PFSK-1 (cell line): ENCODE results near the gene UPF1.

Experiments
- FOXP2 ChIP-seq: optimal IDR thresholded peaks from 2 replicates; pipeline ENCODE3; 2011; ENCODE audit warnings: borderline replicate concordance, control low read depth, inconsistent platforms; ENCODE audit not compliant: insufficient read depth; ENCODE audit errors: extremely low read length, extremely low read depth
- POLR2AphosphoS5 ChIP-seq: IDR thresholded peaks from 2 replicates; pipeline ENCODE4 v1.6.1; 2012; ENCODE audit warnings: low read depth, mild to moderate bottlenecking, control low read depth, low read length, moderate library complexity
- SIN3A ChIP-seq: IDR thresholded peaks from 2 replicates; pipeline ENCODE4 v1.6.1; 2012; ENCODE audit warnings: mild to moderate bottlenecking, low read length, moderate library complexity, borderline replicate concordance; ENCODE audit not compliant: insufficient read depth
- TAF1 ChIP-seq: IDR thresholded peaks from 2 replicates; pipeline ENCODE4 v1.6.1; 2012; ENCODE audit warnings: low read length, control low read depth, borderline replicate concordance; ENCODE audit not compliant: insufficient read depth
- TF ChIP-seq, protein P1 (sequence below), 2 experiments: IDR thresholded peaks; 2 replicates each; pipeline versions ENCODE4 v1.6.1 to v1.8.0; 2011 to 2012; ENCODE audit warnings: low read depth in 2 of 2, low read length in 2 of 2, control low read depth in 1 of 2, inconsistent platforms in 1 of 2, mild to moderate bottlenecking in 1 of 2, moderate library complexity in 1 of 2; ENCODE audit not compliant: insufficient read depth in 1 of 2

UPF1 gene

DNA sequence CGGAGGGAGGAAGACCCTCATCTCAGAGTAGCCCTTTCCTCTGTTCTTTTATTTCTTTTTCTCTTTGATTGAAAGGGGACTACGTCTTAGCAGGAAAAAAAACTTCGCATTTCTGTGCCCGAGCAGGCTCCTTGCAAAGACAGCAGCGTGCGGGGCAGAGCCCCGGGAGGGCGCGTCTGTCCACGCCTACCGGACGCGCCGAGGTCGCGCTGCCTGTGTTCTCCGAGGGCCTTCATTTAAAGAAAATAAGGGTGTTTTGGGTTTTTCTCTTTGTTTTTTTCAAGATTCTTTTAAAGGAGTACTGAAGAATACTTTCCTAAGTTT, 35.0 kb downstream of the UPF1 start:
- TF ChIP-seq, protein P1, sequence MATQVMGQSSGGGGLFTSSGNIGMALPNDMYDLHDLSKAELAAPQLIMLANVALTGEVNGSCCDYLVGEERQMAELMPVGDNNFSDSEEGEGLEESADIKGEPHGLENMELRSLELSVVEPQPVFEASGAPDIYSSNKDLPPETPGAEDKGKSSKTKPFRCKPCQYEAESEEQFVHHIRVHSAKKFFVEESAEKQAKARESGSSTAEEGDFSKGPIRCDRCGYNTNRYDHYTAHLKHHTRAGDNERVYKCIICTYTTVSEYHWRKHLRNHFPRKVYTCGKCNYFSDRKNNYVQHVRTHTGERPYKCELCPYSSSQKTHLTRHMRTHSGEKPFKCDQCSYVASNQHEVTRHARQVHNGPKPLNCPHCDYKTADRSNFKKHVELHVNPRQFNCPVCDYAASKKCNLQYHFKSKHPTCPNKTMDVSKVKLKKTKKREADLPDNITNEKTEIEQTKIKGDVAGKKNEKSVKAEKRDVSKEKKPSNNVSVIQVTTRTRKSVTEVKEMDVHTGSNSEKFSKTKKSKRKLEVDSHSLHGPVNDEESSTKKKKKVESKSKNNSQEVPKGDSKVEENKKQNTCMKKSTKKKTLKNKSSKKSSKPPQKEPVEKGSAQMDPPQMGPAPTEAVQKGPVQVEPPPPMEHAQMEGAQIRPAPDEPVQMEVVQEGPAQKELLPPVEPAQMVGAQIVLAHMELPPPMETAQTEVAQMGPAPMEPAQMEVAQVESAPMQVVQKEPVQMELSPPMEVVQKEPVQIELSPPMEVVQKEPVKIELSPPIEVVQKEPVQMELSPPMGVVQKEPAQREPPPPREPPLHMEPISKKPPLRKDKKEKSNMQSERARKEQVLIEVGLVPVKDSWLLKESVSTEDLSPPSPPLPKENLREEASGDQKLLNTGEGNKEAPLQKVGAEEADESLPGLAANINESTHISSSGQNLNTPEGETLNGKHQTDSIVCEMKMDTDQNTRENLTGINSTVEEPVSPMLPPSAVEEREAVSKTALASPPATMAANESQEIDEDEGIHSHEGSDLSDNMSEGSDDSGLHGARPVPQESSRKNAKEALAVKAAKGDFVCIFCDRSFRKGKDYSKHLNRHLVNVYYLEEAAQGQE (IDR thresholded peaks at IDR 0.05; ENCODE audit: insufficient read depth in 1 of 2, low read depth in 2 of 2, low read length in 2 of 2) = no peak
- TF ChIP-seq FOXP2 = no peak
- no peak for TF ChIP-seq TAF1
- no peak for TF ChIP-seq POLR2AphosphoS5
- TF ChIP-seq SIN3A = no peak

DNA sequence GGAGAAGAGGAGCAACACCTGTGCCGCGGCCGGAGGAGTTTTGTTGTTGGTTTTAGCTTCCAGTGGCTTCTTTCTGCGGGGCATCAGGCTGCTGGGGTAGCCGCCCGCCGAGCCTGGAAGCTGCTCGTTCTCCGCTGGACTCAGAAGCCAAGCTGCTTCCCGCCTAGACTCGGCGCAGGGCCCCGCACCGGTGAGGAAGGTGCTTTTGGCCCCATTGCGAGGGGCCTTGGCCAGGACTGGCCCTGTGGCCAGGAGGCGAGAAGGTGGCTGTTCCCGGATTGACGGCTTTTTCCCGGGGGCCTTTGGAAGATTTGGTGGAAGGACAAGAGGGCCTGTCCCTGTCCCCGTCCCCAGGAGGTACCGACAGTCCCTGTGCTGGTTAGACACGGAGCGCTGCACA, 35.4 kb downstream of the UPF1 start:
- TF ChIP-seq SIN3A (no peak), POLR2AphosphoS5 (no peak), TAF1 (no peak), FOXP2 (no peak)
- TF ChIP-seq, protein P1 (IDR thresholded peaks at IDR 0.05; ENCODE audit: insufficient read depth in 1 of 2, low read depth in 2 of 2, low read length in 2 of 2) = no peak

DNA sequence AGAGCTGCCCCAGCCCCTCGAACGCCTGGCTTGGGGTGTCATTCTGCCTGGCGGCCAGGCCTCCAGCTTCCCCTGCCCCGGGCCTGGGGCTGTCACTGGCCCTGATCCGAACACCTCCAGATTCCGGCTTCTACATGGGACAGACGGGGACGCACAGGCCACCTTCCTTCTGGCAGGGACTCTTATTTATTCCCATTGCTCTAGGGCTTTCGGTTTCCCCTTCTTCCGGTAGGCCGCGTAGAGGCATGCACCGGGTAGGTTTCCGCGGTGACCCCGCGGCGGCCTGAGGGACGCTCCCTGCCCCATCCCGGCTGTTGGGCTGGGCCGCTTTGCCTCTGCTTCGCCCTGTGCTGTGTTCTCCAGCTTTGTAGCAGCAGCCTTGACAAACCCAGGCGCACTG, 36.0 kb downstream of the UPF1 start:
- no peak for TF ChIP-seq SIN3A
- no peak for TF ChIP-seq FOXP2
- TF ChIP-seq TAF1 = no peak

DNA sequence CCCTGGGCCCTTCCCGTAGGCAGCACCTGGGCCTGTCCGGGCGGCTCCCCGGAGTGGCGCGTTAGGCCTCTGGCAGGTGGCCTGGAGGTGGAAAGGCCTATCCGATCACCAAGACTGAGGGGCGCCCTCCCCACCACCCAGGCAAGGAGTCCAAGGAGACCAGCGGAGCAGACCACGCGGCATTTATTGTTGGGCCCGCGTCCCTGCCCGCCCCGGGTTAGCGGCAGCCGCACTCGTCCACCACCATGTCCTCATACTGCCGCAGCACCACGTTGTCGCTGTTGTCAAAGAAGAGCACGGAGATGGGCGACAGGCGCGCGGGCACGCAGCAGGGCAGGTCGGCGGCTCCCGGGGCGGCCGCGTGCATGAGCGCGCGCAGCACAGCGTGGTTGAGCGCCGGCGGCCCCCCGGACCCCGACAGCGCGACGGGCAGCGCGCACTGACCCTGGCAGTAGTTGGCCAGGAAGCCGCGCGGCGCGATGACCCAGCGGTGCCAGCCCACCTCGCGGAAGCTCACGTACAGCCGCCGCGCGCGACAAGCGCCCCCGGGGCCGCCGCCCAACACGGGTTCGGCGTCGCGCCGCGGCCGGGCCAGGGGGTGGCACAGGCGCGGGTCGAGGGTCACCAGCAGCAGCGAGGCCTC, 36.7 kb downstream of the UPF1 start:
- TF ChIP-seq, protein P1 (IDR thresholded peaks at IDR 0.05; ENCODE audit: insufficient read depth in 1 of 2, low read depth in 2 of 2, low read length in 2 of 2) = no peak
- TF ChIP-seq FOXP2 (no peak), TAF1 (no peak), POLR2AphosphoS5 (no peak), SIN3A (no peak)

DNA sequence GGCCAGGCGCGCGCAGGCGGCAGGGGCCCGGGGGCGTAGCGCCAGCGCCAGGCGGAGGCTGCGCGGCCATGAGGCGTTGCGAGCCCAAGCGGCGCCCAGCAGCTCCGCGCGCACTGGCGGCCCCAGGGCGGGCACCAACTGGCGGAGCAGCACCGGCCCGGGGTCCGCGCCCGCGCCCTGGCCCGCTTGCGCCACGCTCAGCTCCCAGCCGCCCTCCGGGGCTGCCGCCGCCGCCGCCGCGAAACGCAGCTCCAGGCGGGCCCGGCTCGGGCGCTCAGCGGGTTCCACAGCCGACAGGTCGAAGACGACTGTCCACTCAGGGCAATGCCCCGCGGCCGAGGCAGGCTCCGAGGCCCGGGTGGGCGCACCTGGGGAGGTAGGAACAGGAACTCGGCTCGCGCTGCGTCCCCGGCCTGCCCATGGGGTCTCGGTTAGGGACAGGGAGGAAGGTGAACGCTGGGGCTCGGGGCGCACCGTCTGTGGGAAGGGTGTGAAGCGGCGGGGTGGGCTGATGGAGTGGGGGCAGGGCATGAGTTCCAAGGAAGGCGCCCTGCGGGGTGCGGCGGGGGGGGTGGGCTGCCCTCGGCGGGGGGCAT, 37.4 kb downstream of the UPF1 start:
- no peak for TF ChIP-seq FOXP2
- TF ChIP-seq, protein P1 (IDR thresholded peaks at IDR 0.05; ENCODE audit: insufficient read depth in 1 of 2, low read depth in 2 of 2, low read length in 2 of 2) = no peak
- no peak for TF ChIP-seq POLR2AphosphoS5
- TF ChIP-seq SIN3A = no peak
- no peak for TF ChIP-seq TAF1
